Right kidney (tissue), 9 donors: ENCODE measurements around the gene DMRTC2.

ENCODE experiments used
- DNase-seq: peaks from one replicate; pipeline ENCODE4 v3.0.0-alpha.2; 2016
- long read RNA-seq, 8 donors: transcript quantifications; one replicate each; lab custom pipeline, GENCODE V29; 2026

The DMRTC2 gene
- long read RNA-seq, donor 1, result 0 reads
- long read RNA-seq, donor 2, result 0 reads
- long read RNA-seq, donor 3, result 0 reads
- long read RNA-seq, donor 4, result 0 reads
- long read RNA-seq, donor 5, result 0 reads
- long read RNA-seq, donor 6, result 0 reads
- long read RNA-seq, donor 7, result 0 reads
- long read RNA-seq, donor 8, result 0 reads

- DNase-seq, result no peak
These were observed at the start of gene DMRTC2 for GRCh38 chr19:41845001-41845050. DMRTC2 (plus strand) TSS chr19:41845042; CDS start chr19:41847429, 2,387 bp downstream.

DNA sequence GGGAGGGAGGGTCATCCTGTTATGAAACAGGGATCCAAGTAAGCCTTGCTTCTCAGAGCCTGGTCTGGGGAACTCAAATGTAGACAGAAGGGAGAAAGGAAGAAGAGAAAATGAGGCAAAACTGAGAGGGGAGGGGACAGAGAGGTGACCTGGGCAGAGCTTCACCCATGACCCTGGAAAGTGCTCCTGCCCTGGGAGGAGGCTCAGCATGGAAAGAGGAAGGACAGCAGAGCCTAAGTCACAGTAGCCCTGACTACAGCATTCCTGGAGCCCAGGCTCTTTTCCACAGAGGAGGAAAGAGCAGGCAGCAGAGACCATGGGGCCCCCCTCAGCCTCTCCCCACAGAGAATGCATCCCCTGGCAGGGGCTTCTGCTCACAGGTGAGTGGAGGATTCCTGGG lies 48.5 kb upstream of the DMRTC2 start, which contains the start of gene CEACAM3:
Gene CEACAM3 (plus strand): TSS at position 226 of the 400 bp plus-strand sequence. CDS start 91 bp downstream, at position 317.
- no peak for DNase-seq

GRCh38 chr19:41796901-41797300 lies 47.9 kb upstream of the DMRTC2 start:
- no peak for DNase-seq

DNA sequence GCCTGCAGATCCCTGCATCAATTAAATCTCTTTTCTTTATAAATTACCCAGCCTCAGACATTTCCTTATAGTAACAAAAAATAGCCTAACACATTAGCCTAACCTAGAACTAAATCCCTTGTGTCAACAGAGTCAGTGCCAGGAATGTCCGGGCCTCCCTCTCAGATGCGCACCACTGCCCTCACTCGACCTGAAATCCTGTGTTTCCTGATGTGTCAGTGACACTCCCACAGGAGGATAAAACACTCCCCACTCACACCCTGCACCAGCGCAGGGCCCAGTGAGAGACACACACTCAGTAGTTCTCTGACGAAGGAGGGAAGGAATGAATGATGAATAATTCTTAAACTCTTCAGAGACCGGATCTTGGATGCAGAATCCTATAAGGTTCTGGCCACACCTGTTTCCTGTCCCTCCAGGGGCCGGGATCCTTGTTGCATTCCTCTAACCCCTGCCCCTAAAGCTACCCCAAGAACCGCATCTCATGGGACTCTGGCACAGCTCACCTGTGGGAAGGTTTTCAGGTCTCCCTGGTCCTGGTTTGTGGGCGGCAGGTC lies 45.3 kb upstream of the DMRTC2 start:
- DNase-seq, result peak; percentile 11

GRCh38 chr19:41801031-41801430 lies 43.8 kb upstream of the DMRTC2 start:
- no peak for DNase-seq

DNA sequence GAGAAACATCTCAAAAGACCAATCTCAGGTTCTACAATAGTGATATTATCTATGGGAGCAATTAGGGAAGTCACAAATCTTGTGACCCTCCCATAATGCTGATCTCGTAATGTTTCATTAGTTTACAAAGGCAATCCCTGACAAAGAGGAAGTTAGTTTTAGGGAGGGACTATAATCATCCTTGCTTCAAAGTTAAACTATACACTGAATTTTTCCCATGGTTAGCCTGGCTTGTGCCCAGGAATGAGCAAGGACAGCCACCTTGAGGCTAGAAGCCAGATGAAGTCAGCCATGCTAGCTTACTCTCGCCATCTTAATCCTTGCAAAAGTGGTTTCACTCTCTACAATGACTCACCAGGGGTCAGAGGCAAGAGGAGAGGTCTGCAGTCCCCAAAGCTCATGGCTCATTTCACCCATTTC lies 43.0 kb upstream of the DMRTC2 start:
- DNase-seq, result no peak

GRCh38 chr19:41802770-41803169 lies 42.1 kb upstream of the DMRTC2 start:
- no peak for DNase-seq

DNA sequence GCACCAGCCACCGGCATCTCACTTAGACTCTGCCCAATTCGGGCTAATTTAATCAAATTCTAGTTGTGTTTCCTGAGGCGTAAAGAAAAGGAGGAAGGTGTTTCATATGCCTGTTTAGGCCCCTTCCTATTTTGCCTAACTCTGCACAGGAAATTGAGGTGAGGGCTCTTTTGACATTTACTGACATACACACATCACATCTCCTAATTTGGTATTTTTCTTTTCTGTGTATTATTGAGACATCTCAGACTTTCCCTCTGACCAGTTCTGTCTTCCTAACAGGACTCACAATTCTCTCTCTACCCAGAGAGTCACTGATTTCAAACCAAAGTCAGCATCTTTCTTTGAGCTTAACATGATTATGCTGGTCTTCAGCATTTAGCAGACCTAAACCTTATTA lies 40.5 kb upstream of the DMRTC2 start:
- DNase-seq, result no peak

DNA sequence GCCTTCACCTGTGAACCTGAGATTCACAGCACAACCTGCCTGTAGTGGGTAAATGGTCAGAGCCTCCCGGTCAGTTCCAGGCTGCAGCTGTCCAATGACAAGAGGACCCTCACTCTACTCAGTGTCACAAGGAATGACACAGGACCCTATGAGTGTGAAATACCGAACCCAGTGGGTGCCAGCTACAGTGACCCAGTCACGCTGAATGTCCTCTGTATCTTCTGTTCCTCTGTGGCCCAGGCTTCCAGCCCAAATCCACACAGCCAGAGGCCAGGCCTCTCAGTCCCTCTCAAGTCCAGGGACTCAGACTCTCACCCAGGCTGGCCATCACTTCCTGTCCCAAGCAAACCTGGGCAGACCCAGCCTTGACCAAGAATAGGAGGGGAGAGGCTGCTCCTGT lies 37.7 kb upstream of the DMRTC2 start:
- DNase-seq, result no peak

DNA sequence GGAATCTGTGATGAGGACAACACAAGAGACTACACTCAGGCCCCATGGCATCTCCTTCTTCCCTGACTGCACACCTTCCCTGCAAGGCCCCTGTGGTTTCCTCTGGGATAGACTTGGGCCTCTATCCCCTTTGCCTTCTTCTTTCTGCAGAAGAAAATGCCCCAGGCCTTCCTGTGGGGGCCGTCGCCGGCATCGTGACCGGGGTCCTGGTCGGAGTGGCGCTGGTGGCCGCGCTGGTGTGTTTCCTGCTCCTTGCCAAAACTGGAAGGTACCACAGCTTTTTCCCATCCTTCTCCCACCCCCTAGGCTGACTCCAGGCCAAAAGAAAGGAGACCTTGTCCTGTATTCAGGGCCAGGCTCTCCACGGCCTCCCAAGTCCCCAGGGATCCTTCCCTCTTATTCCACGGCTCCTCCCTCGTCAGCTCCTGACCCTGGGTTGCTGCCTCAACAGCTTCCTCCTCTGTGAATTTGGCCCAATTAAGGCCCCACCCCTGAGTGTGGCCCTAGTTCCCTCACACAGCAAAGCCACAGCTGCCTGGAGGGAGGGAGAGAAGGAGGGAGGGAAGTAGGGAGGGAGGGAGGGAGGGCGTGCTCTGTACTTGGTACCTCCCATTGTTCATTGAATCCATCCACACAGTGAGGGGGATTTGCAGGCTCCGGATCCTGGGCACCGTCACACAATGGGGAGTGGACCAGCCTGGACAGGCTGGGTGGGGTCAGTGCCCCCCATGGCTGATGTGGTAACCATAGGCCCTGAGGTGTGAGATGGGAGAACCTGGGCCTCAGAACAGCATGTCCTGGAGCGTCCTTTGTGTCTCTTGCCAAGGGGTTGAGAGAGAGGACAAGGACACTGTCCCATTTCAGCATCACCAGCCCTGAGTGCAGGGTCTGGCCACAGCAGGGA lies 35.9 kb upstream of the DMRTC2 start:
- DNase-seq, result no peak

- no peak for DNase-seq
These were observed 34.5 kb upstream of the DMRTC2 start for GRCh38 chr19:41810301-41810700.

DNA sequence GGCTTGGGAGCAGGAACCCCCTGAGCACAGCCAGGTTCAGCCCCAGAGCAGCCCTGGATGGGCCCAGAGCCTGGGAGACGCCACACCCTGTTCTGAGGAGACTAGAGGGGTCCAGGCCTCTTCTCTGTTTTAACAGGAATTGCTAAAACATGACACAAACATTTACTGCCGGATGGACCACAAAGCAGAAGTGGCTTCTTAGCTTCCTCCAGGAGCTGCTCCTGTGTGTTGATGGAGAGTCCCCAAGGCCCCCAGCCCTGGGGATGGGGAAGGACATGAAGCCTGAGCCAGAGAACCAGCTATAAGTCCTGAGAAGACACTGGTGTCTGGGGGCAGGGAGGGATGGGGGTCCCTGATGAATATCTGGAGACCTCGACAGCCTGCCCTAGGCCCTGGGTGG lies 33.8 kb upstream of the DMRTC2 start:
- no peak for DNase-seq

DNA sequence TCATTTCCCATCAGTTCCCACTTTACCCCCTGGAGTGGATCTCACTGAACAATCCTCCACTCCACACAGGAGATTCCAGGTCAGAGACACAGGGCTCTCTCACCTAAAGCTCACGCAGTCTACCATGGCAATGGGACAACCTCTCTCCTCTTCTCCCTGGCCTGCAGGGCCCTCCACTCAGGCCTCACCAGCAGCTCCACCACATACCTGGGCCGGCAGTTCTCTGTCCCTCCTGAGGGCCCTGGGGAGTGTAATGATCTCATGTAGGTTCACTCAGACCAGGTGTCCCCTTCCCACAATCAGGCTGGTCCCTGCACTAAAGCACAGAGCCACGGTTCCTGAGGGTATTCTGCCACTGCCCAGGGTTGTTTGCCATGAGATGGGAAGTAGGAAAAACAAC lies 32.9 kb upstream of the DMRTC2 start:
- no peak for DNase-seq

DNA sequence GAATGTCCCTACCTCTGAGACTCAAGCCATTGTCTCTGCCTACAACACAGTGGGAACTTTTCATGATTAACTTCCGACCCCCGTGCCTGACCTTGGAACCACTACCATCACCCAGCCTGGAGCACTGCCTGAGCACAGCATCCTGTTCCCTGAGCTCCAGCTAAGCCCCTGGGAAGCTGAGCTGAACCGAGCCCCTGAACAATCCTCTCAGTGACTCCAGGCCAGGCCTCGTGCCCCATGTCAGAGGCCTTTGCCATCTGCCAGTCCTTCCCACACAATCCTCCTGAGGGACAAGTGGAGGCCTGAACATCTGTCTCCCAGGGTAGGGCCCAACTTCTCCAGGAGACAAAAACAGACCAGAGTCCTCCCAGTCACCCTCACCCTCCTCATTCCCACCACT lies 30.9 kb upstream of the DMRTC2 start:
- no peak for DNase-seq

GRCh38 chr19:41815301-41815700 lies 29.5 kb upstream of the DMRTC2 start:
- no peak for DNase-seq

- DNase-seq, result no peak
These were observed 28.1 kb upstream of the DMRTC2 start for GRCh38 chr19:41816761-41817160.

DNA sequence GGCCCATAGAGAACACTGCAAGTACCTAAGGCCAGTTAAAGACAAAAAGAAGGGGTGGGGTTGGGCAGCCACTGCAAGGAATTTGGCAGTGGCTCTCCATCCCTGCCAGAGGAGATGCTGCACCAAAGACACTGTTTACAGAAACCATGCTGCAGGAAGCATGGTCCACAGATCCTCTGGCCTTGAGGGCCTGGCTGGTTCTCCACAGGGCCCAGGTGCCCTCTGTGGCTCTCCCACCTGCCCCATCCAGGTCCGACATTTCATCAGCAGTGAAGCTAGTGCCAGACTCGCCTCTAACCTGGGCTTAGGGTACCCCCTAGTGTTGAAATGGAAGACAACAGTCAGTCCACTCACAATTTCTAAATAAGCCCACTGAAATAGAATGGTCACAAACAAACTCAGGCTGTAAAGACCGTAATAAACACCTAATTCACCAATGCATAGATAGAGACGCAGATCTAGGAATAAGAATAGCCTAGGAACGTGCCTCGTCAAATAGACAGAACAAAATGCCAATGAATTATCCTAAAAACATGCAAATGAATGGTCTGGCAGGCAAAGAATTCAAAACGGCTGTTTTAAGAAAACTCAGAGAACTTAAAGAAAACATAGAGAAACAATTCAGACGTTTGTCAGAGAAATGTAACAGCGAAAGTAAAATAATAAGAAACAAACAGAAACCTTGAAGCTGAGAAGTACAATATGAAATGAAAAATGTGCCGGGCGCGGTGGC lies 23.7 kb upstream of the DMRTC2 start:
- peak; percentile 12 for DNase-seq

- DNase-seq, result no peak
These were observed 6.7 kb upstream of the DMRTC2 start for GRCh38 chr19:41837981-41838708.

GRCh38 chr19:41839211-41839610 lies 5.6 kb upstream of the DMRTC2 start:
- no peak for DNase-seq

DNA sequence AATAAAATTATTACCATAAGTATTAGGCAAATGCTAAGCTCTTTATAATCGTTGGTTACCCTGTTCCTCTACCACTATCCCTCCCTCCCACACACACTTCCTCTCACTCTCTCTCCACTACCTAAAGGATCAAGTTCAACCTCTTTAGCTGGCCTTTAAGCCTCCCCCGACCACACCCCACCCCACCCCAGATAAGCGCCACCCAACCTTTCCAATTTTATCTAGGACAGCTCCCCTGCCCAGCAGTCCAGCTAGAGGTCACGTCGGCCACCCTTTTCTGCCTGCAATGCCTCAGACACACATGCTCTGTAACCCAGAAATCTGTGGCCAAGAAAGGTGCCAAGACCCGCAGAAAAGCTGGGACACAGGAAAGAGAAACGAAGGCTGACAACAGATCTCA lies 1.5 kb upstream of the DMRTC2 start:
- no peak for DNase-seq

DNA sequence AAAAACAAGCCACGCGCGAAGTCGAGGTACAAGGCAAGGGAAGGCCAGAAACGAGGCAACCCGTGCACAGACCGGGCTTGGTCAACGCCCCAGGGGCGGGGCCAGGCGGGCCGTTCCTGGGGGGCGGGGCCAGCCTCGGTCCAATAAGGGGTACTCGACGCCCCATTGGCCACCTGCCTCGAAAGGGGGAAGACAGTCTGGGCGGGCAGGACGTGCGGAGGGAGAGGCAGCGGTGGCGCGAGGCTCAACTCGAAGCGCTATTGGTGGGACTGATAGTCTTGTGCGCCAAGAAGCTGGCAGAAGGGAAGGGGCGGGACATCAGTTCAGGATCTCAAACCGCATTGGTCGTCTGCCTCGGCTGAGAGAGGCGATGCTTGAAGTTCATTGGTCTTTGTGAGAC lies 241 bp upstream of the DMRTC2 start, which contains the start of gene LYPD4:
Gene LYPD4 (minus strand): TSS at position 83 of the 400 bp plus-strand sequence. CDS start 5,398 bp downstream, outside the sequence.
- no peak for DNase-seq

GRCh38 chr19:41845051-41845590 lies 279 bp downstream of the DMRTC2 start:
- DNase-seq, result no peak
